ENCODE measurements around the gene TMEM179.
"Not testable (repeated sequence)": the region's sequence is repeated elsewhere in the genome, so short reads cannot be mapped to it uniquely, and the experiment has no call there.

TMEM179 gene

DNA sequence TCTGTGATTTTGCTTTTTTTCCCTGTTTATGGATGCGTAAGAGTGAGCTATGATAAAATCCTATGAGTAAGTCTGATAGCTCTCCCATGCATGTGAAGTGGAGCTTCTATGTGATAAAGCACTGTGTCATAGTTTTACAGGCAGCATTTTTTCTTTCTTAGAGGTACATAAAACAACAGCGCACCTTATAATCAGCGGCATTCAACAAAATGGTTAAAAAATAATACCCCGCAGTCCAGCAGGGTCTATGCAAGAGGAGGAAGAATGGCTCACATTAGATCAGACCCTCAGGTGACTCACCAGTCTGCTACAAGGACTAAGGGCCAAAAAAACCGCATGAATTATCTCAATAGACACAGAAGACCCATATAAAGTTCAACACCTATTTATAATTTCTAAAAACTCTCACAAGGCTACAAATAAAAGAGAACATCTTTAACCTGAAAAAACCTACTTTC lies 33.0 kb upstream of the TMEM179 start:
- no peak overlapping the region for H3K4me3 ChIP-seq (replicated peaks; ENCODE audit: low read depth, low read length)
- TF ChIP-seq CTCF (IDR thresholded peaks at IDR 0.05; ENCODE audit: low read length, missing control alignments), result no peak
- no peak for DNase-seq (ENCODE audit: low read depth)

- not testable (repeated sequence) for H3K4me3 ChIP-seq (replicated peaks; ENCODE audit: low read depth, low read length); DNase-seq (ENCODE audit: low read depth)
These were observed 32.4 kb upstream of the TMEM179 start for GRCh38 chr14:104636846-104637545.

DNA sequence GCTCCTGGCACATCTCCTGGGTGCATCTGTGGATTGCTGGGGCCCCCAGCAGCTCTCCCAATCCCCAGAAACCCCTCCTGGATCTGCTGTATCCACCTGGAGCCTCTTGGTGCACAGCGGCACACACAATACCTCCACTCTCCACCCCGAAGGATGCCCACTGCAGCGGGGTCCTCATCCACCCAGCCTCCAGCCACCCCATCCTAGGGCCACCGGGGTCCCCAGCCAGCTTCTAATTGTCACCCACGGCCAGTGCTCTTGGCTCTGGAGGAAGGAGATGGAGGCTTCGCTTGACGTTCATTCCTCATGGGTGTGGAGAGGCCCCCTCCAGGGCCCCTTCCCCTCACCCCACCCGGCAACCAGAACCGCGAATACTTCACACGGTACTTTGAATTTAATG lies 31.6 kb upstream of the TMEM179 start:
- DNase-seq (ENCODE audit: low read depth), result no peak
- TF ChIP-seq CTCF (IDR thresholded peaks at IDR 0.05; ENCODE audit: low read length, missing control alignments), result no peak
- no peak overlapping the region for H3K4me3 ChIP-seq (replicated peaks; ENCODE audit: low read depth, low read length)

DNA sequence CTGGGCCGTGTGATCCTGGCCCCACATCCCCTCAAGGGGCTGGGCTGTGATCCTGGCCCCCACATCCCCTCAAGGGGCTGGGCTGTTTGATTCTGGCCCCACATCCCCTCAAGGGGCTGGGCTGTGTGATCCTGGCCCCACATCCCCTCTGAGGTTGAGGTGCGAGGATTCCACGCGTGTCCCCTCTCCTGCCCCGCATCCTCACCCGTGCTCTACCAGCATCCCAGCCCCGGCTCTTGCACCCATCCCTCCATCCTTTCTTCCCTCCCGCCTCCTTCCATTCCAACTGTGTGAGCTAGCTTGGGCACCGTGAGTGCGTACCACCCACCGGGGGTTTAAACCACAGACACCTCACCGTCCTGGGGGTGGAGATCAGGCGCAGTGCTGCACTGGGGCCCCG lies 31.1 kb upstream of the TMEM179 start:
- no peak for TF ChIP-seq CTCF (IDR thresholded peaks at IDR 0.05; ENCODE audit: low read length, missing control alignments)
- no peak for DNase-seq (ENCODE audit: low read depth)
- no peak overlapping the region for H3K4me3 ChIP-seq (replicated peaks; ENCODE audit: low read depth, low read length)

DNA sequence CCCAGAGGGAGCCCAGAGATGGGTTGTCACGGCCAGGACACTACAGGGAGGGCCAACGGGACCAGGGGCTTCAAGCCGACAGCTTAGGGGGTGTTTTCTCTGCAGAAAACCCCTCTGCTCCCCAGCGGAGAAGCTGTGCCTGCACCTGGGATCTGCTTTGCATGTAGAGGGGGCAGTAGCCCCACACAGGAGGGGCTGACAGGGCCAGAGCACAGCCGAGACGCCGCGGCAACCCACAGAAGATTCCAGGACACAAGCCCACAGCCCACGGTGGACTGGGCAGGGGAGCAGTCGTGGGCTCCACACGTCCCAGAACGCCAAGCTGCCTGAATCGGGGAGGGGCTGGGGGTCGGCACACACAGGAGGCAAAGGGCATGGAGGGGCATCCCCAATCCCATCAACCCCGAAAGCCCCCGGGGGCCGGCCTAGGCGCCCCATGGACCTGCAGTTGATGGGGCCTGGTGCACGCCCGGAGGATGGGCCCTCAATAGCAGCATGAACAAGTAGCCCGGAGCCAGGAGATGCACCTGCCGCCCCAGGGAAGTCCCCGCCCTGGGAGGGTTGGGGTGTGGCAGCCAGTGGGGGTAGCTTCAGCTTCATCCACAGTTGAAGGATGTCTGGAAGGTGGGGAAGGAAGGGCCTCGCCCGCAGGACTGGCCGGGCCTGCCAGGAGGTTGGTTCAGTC lies 30.5 kb upstream of the TMEM179 start:
- TF ChIP-seq CTCF (IDR thresholded peaks at IDR 0.05; ENCODE audit: low read length, missing control alignments), result no peak
- H3K4me3 ChIP-seq (replicated peaks; ENCODE audit: low read depth, low read length), result no peak overlapping the region
- DNase-seq (ENCODE audit: low read depth), result no peak

- H3K4me3 ChIP-seq (replicated peaks; ENCODE audit: low read depth, low read length), result no peak overlapping the region
- TF ChIP-seq CTCF (IDR thresholded peaks at IDR 0.05; ENCODE audit: low read length, missing control alignments), result no peak
- no peak for DNase-seq (ENCODE audit: low read depth)
These were observed 29.7 kb upstream of the TMEM179 start for GRCh38 chr14:104634138-104634760.

DNA sequence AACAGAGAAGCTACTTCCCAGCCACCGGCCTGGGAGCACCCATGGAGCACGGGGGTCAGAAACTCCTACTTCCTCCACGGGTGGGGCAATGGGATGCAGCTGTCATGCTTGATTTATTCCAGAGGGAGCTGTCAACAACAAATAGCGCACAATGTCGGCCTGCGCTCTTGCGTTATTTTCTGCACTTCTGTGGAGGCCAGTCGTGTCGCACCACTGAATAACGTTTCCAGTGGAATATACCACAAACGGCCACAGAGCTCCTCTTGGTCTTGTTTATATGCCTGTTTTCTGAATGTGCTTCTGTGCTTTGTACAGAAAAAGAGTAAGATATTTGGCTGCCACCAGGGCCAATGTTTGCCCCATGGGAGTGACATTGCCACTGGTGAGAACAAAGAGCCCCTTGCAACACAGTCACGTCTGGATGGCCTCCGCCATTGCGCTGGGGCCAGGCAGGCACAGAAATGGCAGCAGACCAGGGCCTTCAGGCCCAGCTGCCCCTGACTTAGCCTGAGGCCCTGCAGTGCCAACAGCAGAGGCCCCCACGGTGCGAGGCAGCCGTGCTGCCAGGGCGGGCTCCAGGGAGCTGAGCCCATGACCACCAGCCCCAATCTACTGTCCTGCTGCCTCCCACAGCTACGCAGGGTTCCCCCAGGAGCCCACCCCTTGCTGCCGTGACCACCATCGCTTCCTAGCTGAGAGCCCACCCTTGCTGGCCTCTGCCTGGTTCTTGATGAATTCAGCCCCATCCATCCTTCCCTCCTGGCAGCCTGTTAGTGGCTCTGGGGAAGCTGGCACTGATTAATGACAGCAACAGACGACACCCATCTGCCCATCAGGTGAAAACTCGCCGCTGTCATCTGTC lies 28.9 kb upstream of the TMEM179 start:
- TF ChIP-seq CTCF (IDR thresholded peaks at IDR 0.05; ENCODE audit: low read length, missing control alignments), result no peak
- no peak overlapping the region for H3K4me3 ChIP-seq (replicated peaks; ENCODE audit: low read depth, low read length)
- DNase-seq (ENCODE audit: low read depth), result no peak
